Left ventricle myocardium inferior (tissue), 1 donor: ENCODE measurements around the gene RFPL4AL1. TPM values are rescaled to one million over a fixed set of nuclear protein-coding genes. Genes with fewer than 3 reads are reported as not detected.

Source experiments
- DNase-seq: peaks from one replicate; pipeline ENCODE4 v3.0.0-alpha.2; 2020
- H3K27ac ChIP-seq: fragments of 200-600 bp; replicated peaks from 2 replicates; pipeline ENCODE4 v1.8.0; 2021
- H3K27me3 ChIP-seq: fragments of 200-600 bp; 2 replicates; pipeline ENCODE4 v1.8.0; 2021; ENCODE audit warnings: low read depth
- H3K36me3 ChIP-seq: fragments of 200-600 bp; 2 replicates; pipeline ENCODE4 v1.8.0; 2021
- H3K4me1 ChIP-seq: fragments of 200-600 bp; 2 replicates; pipeline ENCODE4 v1.8.0; 2021
- H3K4me3 ChIP-seq: fragments of 200-600 bp; 2 replicates; pipeline ENCODE4 v1.8.0; 2021; ENCODE audit warnings: mild to moderate bottlenecking, moderate library complexity
- H3K9me3 ChIP-seq: fragments of 200-600 bp; replicated peaks from 2 replicates; pipeline ENCODE4 v1.8.0; 2021
- CTCF ChIP-seq: fragments of 200-600 bp; IDR thresholded peaks from 2 replicates; pipeline ENCODE4 v1.8.0; 2021; ENCODE audit warnings: antibody characterized with exemption, mild to moderate bottlenecking, borderline replicate concordance
- intact Hi-C: fragments of 100-400 bp; cut with micrococcal nuclease; formaldehyde crosslinking; loops from one replicate; pipeline ENCODE4 v1.11.0; 2022
- total RNA-seq: library from RNA; stranded (reverse); fragmentation: NEBNext Ultra II Directional; extraction: Animal tissue kit (Norgen Biotek cat#: 25700); gene quantifications from one replicate; pipeline ENCODE4 v1.2.1, GENCODE V29; 2021
- donor health status: DM: no; HTN: yes; CAD: no; lungs with severe emphysema.

The RFPL4AL1 gene
- total RNA-seq, 1 donor from 2014 or later: not detected

GRCh38 chr19:55809381-55810058, 40.6 kb downstream of the RFPL4AL1 start:
- Histone ChIP-seq H3K4me1 (no peaks in the 10 kb centered on the region), H3K36me3 (no peaks in the 10 kb centered on the region), H3K27ac (no peak overlapping the region), H3K4me3 (no peak overlapping the region), H3K9me3 (peaks cover 4% of the 10 kb centered on the region), H3K27me3 (peaks cover 25% of the 10 kb centered on the region)
- DNase-seq: peak; percentile 17
- intact Hi-C loops: no loop called here
- TF ChIP-seq CTCF: peak; percentile 31

- Histone ChIP-seq H3K27me3 (peaks cover 26% of the 10 kb centered on the region), H3K36me3 (no peaks in the 10 kb centered on the region), H3K27ac (no peak overlapping the region), H3K4me3 (no peak overlapping the region), H3K9me3 (peaks cover 4% of the 10 kb centered on the region), H3K4me1 (no peaks in the 10 kb centered on the region)
- no peak for DNase-seq
- TF ChIP-seq CTCF: no peak
- intact Hi-C loops: no loop called here
Measured at GRCh38 chr19:55811340-55811739, 42.4 kb downstream of the RFPL4AL1 start.

GRCh38 chr19:55812449-55812848, 43.5 kb downstream of the RFPL4AL1 start:
- H3K9me3 ChIP-seq: peaks cover 2% of the 10 kb centered on the region
- H3K4me1 ChIP-seq: no peaks in the 10 kb centered on the region
- no peak for DNase-seq
- no peak for TF ChIP-seq CTCF
- H3K27ac ChIP-seq: no peak overlapping the region
- H3K4me3 ChIP-seq: no peak overlapping the region
- H3K27me3 ChIP-seq: peaks cover 31% of the 10 kb centered on the region
- intact Hi-C loops: no loop called here
- H3K36me3 ChIP-seq: no peaks in the 10 kb centered on the region

GRCh38 chr19:55813906-55814305, 45.0 kb downstream of the RFPL4AL1 start:
- Histone ChIP-seq H3K27me3 (peaks cover 31% of the 10 kb centered on the region), H3K36me3 (no peaks in the 10 kb centered on the region), H3K4me1 (no peaks in the 10 kb centered on the region), H3K4me3 (no peak overlapping the region), H3K27ac (no peak overlapping the region), H3K9me3 (no peaks in the 10 kb centered on the region)
- intact Hi-C loops: no loop called here
- no peak for DNase-seq
- TF ChIP-seq CTCF: no peak

- no peak overlapping the region for H3K27ac ChIP-seq
- no peaks in the 10 kb centered on the region for H3K4me1 ChIP-seq
- intact Hi-C loops: no loop called here
- TF ChIP-seq CTCF: no peak
- H3K36me3 ChIP-seq: no peaks in the 10 kb centered on the region
- H3K9me3 ChIP-seq: no peaks in the 10 kb centered on the region
- no peak for DNase-seq
- peaks cover 25% of the 10 kb centered on the region for H3K27me3 ChIP-seq
- H3K4me3 ChIP-seq: no peak overlapping the region
Measured at GRCh38 chr19:55820037-55820436, 51.1 kb downstream of the RFPL4AL1 start.

Other genes with a start within 250 kb of the RFPL4AL1 start
- gene SBK2, start 232.0 kb upstream of the RFPL4AL1 start, total RNA-seq: 6.5 TPM
- 21.1 TPM for gene SBK3, start 223.6 kb upstream of the RFPL4AL1 start, total RNA-seq
- 11.5 TPM for gene ZNF579, start 188.3 kb upstream of the RFPL4AL1 start, total RNA-seq
- gene FIZ1, start 169.6 kb upstream of the RFPL4AL1 start, total RNA-seq: 16.0 TPM
- 15.6 TPM for gene ZNF524, start 168.8 kb upstream of the RFPL4AL1 start, total RNA-seq
- 17.0 TPM for gene ZNF865, start 163.5 kb upstream of the RFPL4AL1 start, total RNA-seq
- 13.2 TPM for gene ZNF784, start 144.6 kb upstream of the RFPL4AL1 start, total RNA-seq
- gene ZNF580, start 128.1 kb upstream of the RFPL4AL1 start, total RNA-seq: 11.8 TPM
- gene ZNF581, start 125.5 kb upstream of the RFPL4AL1 start, total RNA-seq: 7.1 TPM
- 14.6 TPM for gene CCDC106, start 120.9 kb upstream of the RFPL4AL1 start, total RNA-seq
- gene U2AF2, start 114.1 kb upstream of the RFPL4AL1 start, total RNA-seq: 74.0 TPM
- gene EPN1, start 93.9 kb upstream of the RFPL4AL1 start, total RNA-seq: 205 TPM
- gene NLRP9, start 30.7 kb upstream of the RFPL4AL1 start, total RNA-seq: not detected
- not detected for gene RFPL4A, start 10.0 kb upstream of the RFPL4AL1 start, total RNA-seq
- not detected for gene NLRP11, start 62.9 kb downstream of the RFPL4AL1 start, total RNA-seq
- gene NLRP4, start 67.4 kb downstream of the RFPL4AL1 start, total RNA-seq: not detected
- gene NLRP13, start 163.2 kb downstream of the RFPL4AL1 start, total RNA-seq: not detected
- gene NLRP8, start 178.7 kb downstream of the RFPL4AL1 start, total RNA-seq: not detected
- gene NLRP5, start 217.7 kb downstream of the RFPL4AL1 start, total RNA-seq: not detected